ENCODE measurements around the gene ATP6V1D.
"Not testable (repeated sequence)": the region's sequence is repeated elsewhere in the genome, so short reads cannot be mapped to it uniquely, and the experiment has no call there.

GRCh38 chr14:67329666-67330065, 29.9 kb downstream of the ATP6V1D start:
- not testable (repeated sequence) for TF ChIP-seq CTCF (IDR thresholded peaks at IDR 0.05; ENCODE audit: low read length); EZH2 (IDR thresholded peaks at IDR 0.05; ENCODE audit: borderline replicate concordance, low read length)

All from OCI-LY1 (cell line).